Panc1 (cell line): ENCODE measurements around the gene ADGB.

Experiments used
- CTCF ChIP-seq: fragments of 450-650 bp; IDR thresholded peaks from 2 replicates; pipeline ENCODE4 v1.5.1; 2017; ENCODE audit warnings: mild to moderate bottlenecking
- SIN3A ChIP-seq: IDR thresholded peaks from 2 replicates; pipeline ENCODE4 v1.6.1; 2012; ENCODE audit warnings: low read depth, mild to moderate bottlenecking, low read length, moderate library complexity, borderline replicate concordance; ENCODE audit not compliant: insufficient read depth
- TCF7L2 ChIP-seq: IDR thresholded peaks from 2 replicates; pipeline ENCODE4 v1.6.1; 2011; ENCODE audit warnings: mild to moderate bottlenecking, low read depth, low read length, inconsistent platforms

DNA sequence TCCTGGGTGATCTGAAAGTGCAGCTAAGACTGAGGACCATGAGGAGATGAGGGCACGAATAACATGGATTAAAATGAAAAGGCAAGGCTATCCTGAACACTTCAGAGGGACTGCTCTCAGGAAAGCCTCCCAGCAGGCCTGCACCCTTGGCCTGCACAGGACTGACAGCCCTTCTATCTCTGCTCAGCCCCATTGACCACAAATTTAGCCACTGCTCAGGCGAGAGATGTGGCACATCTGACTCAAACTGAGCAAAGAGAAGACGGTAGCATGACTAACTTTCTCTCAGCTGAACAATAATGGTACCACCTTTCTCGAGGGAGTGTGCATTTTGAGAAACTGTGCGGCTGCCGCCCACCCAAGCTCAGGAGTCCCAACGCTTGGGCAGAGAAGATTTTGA is 257.5 kb downstream of the ADGB start:
- TF ChIP-seq SIN3A (no peak), CTCF (no peak), TCF7L2 (no peak)
